HepG2 (cell line): ENCODE results near the gene GOLGA8B. TPM values are rescaled to one million over a fixed set of nuclear protein-coding genes. Genes with fewer than 3 reads are reported as not detected.
"Not testable (repeated sequence)": the region's sequence is repeated elsewhere in the genome, so short reads cannot be mapped to it uniquely, and the experiment has no call there.

Source experiments
- ATAC-seq: fragments of 200-7000 bp; cut with Tn5 transposase; 3 replicates; pipeline ENCODE4 v1.9.1; 2020; ENCODE audit warnings: mild to moderate bottlenecking, moderate library complexity
- BruUV-seq: library from RNA; stranded (reverse); fragments of 400-500 nt; replicated peaks from 2 replicates; lab custom pipeline; 2021; lab: Mats Ljungman, UMichigan
- CTCF ChIA-PET: fragments of 300-600 bp; formaldehyde crosslinking; extraction: SDS; loops from one replicate; lab custom pipeline; 2021; ENCODE audit warnings: low total read pairs, inconsistent platforms, low intra/inter-chr PET ratio; lab: Yijun Ruan, JAX
- POLR2A ChIA-PET: fragments of 350-600 bp; sonication (Branson Sonifier 250); formaldehyde crosslinking; loops from one replicate; lab custom pipeline; 2020; ENCODE audit warnings: antibody characterized with exemption, inconsistent platforms; lab: Yijun Ruan, JAX
- DNase-seq: peaks from one replicate; pipeline ENCODE4 v3.0.0-alpha.2; 2015; ENCODE audit warnings: low spot score
- FAIRE-seq: peaks from 3 replicates; lab custom pipeline; 2011; peaks lifted over from hg19 to GRCh38; lab: Jason Lieb, UNC
- H2AFZ ChIP-seq: one replicate; pipeline ENCODE4 v1.6.1; 2011; ENCODE audit warnings: low read length, inconsistent platforms
- H3K27ac ChIP-seq: fragments of 300-600 bp; 3 replicates; pipeline ENCODE4 v1.8.0; 2011; ENCODE audit warnings: mixed run types, mild to moderate bottlenecking, mixed read lengths, low read length, inconsistent platforms; ENCODE audit not compliant: insufficient read depth; ENCODE audit errors: extremely low read length
- H3K27me3 ChIP-seq, 2 experiments: fragments of 200-600 bp in 1 of 2; 2 replicates in 1 of 2; 3 replicates in 1 of 2; pipeline versions ENCODE4 v1.6.0 to v1.8.0; 2011; ENCODE audit warnings: low read length in 2 of 2, mild to moderate bottlenecking in 2 of 2, moderate library complexity in 2 of 2, inconsistent platforms in 1 of 2; ENCODE audit not compliant: insufficient read depth in 2 of 2, control insufficient read depth in 1 of 2
- H3K36me3 ChIP-seq, 2 experiments: fragments of 200-600 bp in 1 of 2; replicated peaks in 1 of 2; 2 replicates in 1 of 2; 3 replicates in 1 of 2; pipeline versions ENCODE4 v1.5.1 to v1.8.0; 2011; ENCODE audit warnings: low read length in 2 of 2, inconsistent platforms in 1 of 2; ENCODE audit not compliant: insufficient read depth in 2 of 2, control insufficient read depth in 1 of 2
- H3K4me1 ChIP-seq: 2 replicates; pipeline ENCODE4 v1.5.1; 2012; ENCODE audit warnings: low read length, inconsistent platforms; ENCODE audit not compliant: insufficient read depth
- H3K4me2 ChIP-seq: 2 replicates; pipeline ENCODE4 v1.6.0; 2011; ENCODE audit warnings: low read depth, low read length, inconsistent platforms
- H3K4me3 ChIP-seq, 3 experiments: fragments of 200-600 bp in 1 of 3; sonication (generic), shearing (Covaris generic) in 1 of 3; replicated peaks in 1 of 3; 2 replicates each; pipeline ENCODE4 v1.5.1; 2011 to 2016; ENCODE audit warnings: low read length in 3 of 3, inconsistent platforms in 2 of 3, low read depth in 2 of 3, mild to moderate bottlenecking in 2 of 3, control low read depth in 1 of 3, mixed read lengths in 1 of 3; ENCODE audit not compliant: insufficient read depth in 1 of 3
- H3K79me2 ChIP-seq: one replicate; pipeline ENCODE4 v1.6.1; 2011; ENCODE audit warnings: low read length, inconsistent platforms; ENCODE audit not compliant: insufficient read depth
- H3K9ac ChIP-seq: 2 replicates; pipeline ENCODE4 v1.6.0; 2011; ENCODE audit warnings: mild to moderate bottlenecking, low read depth, low read length, inconsistent platforms; ENCODE audit not compliant: insufficient read depth
- H3K9me3 ChIP-seq: 2 replicates; pipeline ENCODE4 v1.5.1; 2012; ENCODE audit warnings: mild to moderate bottlenecking, low read length
- H4K20me1 ChIP-seq: 2 replicates; pipeline ENCODE4 v1.6.0; 2011; ENCODE audit warnings: inconsistent platforms, mild to moderate bottlenecking, low read length, moderate library complexity; ENCODE audit not compliant: insufficient read depth
- BCL6 ChIP-seq: IDR thresholded peaks from 2 replicates; pipeline ENCODE4 v1.6.1; 2016; ENCODE audit warnings: missing genetic modification reagents, missing compliant biosample characterization
- ETV5 ChIP-seq: IDR thresholded peaks from 2 replicates; pipeline ENCODE4 v1.6.1; 2018; ENCODE audit warnings: missing biosample characterization, missing genetic modification reagents, inconsistent platforms, borderline replicate concordance
- FOSL2 ChIP-seq: sonication (generic); formaldehyde crosslinking; IDR thresholded peaks from 2 replicates; pipeline ENCODE4 v1.4.0; 2020; ENCODE audit warnings: missing genetic modification reagents
- FOXA1 ChIP-seq, 2 experiments: fragments of 450-650 bp in 1 of 2; sonication (generic) in 1 of 2; formaldehyde crosslinking in 1 of 2; IDR thresholded peaks; 2 replicates each; pipeline versions ENCODE4 v1.4.0 to v1.6.1; 2016 to 2020; ENCODE audit warnings: missing genetic modification reagents in 1 of 2
- MIXL1 ChIP-seq: IDR thresholded peaks from 2 replicates; pipeline ENCODE4 v1.6.1; 2016
- SALL1 ChIP-seq: sonication (generic); formaldehyde crosslinking; IDR thresholded peaks from 2 replicates; pipeline ENCODE4 v1.8.0; 2022; ENCODE audit warnings: mild to moderate bottlenecking, missing genetic modification reagents
- SOX6 ChIP-seq, 2 experiments: fragments of 450-650 bp in 1 of 2; sonication (generic) in 1 of 2; formaldehyde crosslinking in 1 of 2; IDR thresholded peaks; 2 replicates each; pipeline versions ENCODE4 v1.4.0 to v1.6.1; 2017 to 2020; ENCODE audit warnings: antibody characterized with exemption in 1 of 2, mild to moderate bottlenecking in 1 of 2, missing genetic modification reagents in 1 of 2
- TBX2 ChIP-seq: sonication (generic); formaldehyde crosslinking; IDR thresholded peaks from 2 replicates; pipeline ENCODE4 v1.5.0; 2020; ENCODE audit warnings: missing genetic modification reagents, mild to moderate bottlenecking, borderline replicate concordance
- ZNF644 ChIP-seq: IDR thresholded peaks from 2 replicates; pipeline ENCODE4 v1.6.1; 2016; ENCODE audit warnings: low read depth
- WGBS: methylation state at CpG from one replicate; pipeline ENCODE4 v1.1.6; 2017; ENCODE audit warnings: low lambda C conversion rate; 5-methylcytosine and 5-hydroxymethylcytosine counted together
- in situ Hi-C: cut with HindIII; loops from 2 replicates; pipeline ENCODE4 v1.10.0; 2017; ENCODE audit warnings: low pct_unique_long_range_greater_than_20kb; ENCODE audit not compliant: extremely low pct_ligation_motif_present
- intact Hi-C: fragments of 100-400 bp; cut with micrococcal nuclease; formaldehyde crosslinking; loops from one replicate; pipeline ENCODE4 v1.10.0; 2022; ENCODE audit not compliant: unreplicated experiment
- polyA plus RNA-seq, 8 experiments: library from polyadenylated mRNA; depleted of rRNA in 3 of 8; stranded (reverse) in 7 of 8; unstranded in 1 of 8; fragments of >200 nt; fragmentation: Illumina TruSeq in 4 of 8; extraction: Trizol in 4 of 8; gene quantifications; 2 replicates each; pipeline versions ENCODE4 v1.2.1 to v1.2.3, GENCODE V29; 2011 to 2016; ENCODE audit warnings: low read depth in 4 of 8, missing spikeins in 1 of 8, mixed read lengths in 1 of 8; ENCODE audit not compliant: insufficient read depth in 1 of 8
- total RNA-seq, 5 experiments: library from RNA; depleted of rRNA; stranded (reverse); fragments of >200 nt; fragmentation: Illumina TruSeq; extraction: Trizol; gene quantifications; 2 replicates each; pipeline ENCODE4 v1.2.3, GENCODE V29; 2016; ENCODE audit warnings: low read depth in 1 of 5
- TF ChIP-seq, protein P1 (sequence below): sonication (generic); formaldehyde crosslinking; conservative IDR thresholded peaks from 2 replicates; pipeline ENCODE4 v1.4.0; 2020; ENCODE audit warnings: mild to moderate bottlenecking, missing genetic modification reagents, moderate library complexity
- TF ChIP-seq, protein P2 (sequence below): sonication (generic); IDR thresholded peaks from 2 replicates; pipeline ENCODE4 v1.6.1; 2016; ENCODE audit warnings: low read depth, borderline replicate concordance

Gene GOLGA8B
- total and polyA plus RNA-seq, 2 of the 13 experiments (the other 11 are each of a cell fraction or from before 2014, with no cell fraction given): 38.8 to 89.0 TPM

DNA sequence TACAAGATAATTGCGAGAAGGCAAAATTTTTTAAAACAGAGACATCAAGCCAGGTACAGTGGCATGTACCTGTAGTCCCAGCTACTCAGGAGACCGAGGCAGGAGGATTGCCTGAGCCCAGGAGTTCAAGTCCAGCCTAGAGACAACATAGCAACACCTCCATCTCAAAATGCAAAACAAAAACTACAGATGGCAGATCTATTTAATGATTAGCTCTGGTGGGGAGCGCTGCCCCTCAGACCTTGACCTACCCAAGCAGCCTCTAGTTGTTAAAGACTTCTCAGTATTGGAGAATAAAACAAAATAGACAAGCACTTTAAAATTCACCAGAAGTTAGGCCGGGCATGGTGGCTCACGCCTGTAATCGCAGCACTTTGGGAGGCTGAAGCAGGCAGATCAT is 10.5 kb downstream of the GOLGA8B start:
- H2AFZ ChIP-seq, H3K27me3 ChIP-seq, H3K27ac ChIP-seq, H3K4me2 ChIP-seq, intact Hi-C loops, FAIRE-seq, H3K9me3 ChIP-seq, POLR2A ChIA-PET, in situ Hi-C loops, H3K9ac ChIP-seq, DNase-seq, H4K20me1 ChIP-seq, CTCF ChIA-PET, BruUV-seq, H3K4me3 ChIP-seq, H3K36me3 ChIP-seq: not testable (repeated sequence)
- ATAC-seq: peak; percentile 29; the same call in 1 of the 3 replicates
- WGBS: 72% methylated on average over 6 of the region's 6 CpGs
- Histone ChIP-seq H3K4me1 (peaks cover 24% of the 10 kb centered on the region), H3K79me2 (peaks cover 34% of the 10 kb centered on the region)

DNA sequence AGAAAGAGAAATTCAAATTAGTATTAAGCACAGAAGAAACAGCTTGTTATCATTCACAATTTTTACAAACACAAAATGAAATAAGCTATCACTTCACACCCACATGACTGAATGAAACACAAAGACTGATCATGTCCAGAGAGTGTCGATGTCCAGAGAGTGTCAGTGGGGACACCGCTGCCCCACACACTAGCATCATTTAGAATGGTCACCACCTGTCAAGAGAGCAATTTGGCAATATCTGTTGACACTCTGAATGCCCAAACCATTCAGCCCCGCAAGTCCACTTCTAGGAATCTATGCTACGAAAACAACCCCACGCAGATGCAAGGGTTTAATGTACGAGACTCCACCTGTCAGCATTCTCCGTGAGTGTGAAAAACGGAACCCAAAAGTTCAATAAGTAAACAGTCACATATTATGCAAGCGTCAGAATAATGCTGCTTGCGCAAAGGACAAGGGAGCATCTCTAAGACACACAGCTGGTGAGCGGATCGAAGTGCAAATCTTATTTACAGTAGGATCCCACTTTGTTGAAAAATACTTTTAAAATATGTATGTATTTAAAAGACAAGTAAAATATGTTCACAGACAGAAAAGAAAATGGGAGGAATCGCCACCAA is 11.3 kb downstream of the GOLGA8B start:
- Histone ChIP-seq H3K4me1 (peaks cover 16% of the 10 kb centered on the region), H3K4me2 (peak overlapping the region; percentile 47; the same call in 1 of the 2 replicates), H3K79me2 (peaks cover 30% of the 10 kb centered on the region)
- H4K20me1 ChIP-seq; POLR2A ChIA-PET; H3K4me3 ChIP-seq; intact Hi-C loops; BruUV-seq; H3K9me3 ChIP-seq; H3K36me3 ChIP-seq; FAIRE-seq; H3K27me3 ChIP-seq; in situ Hi-C loops; H3K27ac ChIP-seq; H2AFZ ChIP-seq; CTCF ChIA-PET; H3K9ac ChIP-seq; TF ChIP-seq SOX6, FOXA1 (IDR thresholded peaks at IDR 0.05): not testable (repeated sequence)
- WGBS: 6% methylated on average over 11 of the region's 13 CpGs
- DNase-seq (peak; percentile 42), ATAC-seq (peak; percentile 59)
- peak; percentile 29; the same call in 1 of the 2 replicates for TF ChIP-seq ETV5 (CRISPR knock-in tag)
- peak; percentile 54 for TF ChIP-seq TBX2 (CRISPR knock-in tag)
- peak; percentile 74 for TF ChIP-seq SOX6 (CRISPR knock-in tag; IDR thresholded peaks at IDR 0.05)
- TF ChIP-seq, protein P1, sequence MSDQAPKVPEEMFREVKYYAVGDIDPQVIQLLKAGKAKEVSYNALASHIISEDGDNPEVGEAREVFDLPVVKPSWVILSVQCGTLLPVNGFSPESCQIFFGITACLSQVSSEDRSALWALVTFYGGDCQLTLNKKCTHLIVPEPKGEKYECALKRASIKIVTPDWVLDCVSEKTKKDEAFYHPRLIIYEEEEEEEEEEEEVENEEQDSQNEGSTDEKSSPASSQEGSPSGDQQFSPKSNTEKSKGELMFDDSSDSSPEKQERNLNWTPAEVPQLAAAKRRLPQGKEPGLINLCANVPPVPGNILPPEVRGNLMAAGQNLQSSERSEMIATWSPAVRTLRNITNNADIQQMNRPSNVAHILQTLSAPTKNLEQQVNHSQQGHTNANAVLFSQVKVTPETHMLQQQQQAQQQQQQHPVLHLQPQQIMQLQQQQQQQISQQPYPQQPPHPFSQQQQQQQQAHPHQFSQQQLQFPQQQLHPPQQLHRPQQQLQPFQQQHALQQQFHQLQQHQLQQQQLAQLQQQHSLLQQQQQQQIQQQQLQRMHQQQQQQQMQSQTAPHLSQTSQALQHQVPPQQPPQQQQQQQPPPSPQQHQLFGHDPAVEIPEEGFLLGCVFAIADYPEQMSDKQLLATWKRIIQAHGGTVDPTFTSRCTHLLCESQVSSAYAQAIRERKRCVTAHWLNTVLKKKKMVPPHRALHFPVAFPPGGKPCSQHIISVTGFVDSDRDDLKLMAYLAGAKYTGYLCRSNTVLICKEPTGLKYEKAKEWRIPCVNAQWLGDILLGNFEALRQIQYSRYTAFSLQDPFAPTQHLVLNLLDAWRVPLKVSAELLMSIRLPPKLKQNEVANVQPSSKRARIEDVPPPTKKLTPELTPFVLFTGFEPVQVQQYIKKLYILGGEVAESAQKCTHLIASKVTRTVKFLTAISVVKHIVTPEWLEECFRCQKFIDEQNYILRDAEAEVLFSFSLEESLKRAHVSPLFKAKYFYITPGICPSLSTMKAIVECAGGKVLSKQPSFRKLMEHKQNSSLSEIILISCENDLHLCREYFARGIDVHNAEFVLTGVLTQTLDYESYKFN (CRISPR knock-in tag): peak; percentile 39
- 0 out of 2 replicates have a peak, but pooled peaks have one; percentile 21 for TF ChIP-seq ZNF644 (CRISPR knock-in tag)
- TF ChIP-seq FOSL2 (CRISPR knock-in tag): peak; percentile 37; the same call in 1 of the 2 replicates
- peak; percentile 55 for TF ChIP-seq FOXA1 (CRISPR knock-in tag; IDR thresholded peaks at IDR 0.05)
- TF ChIP-seq, protein P2, sequence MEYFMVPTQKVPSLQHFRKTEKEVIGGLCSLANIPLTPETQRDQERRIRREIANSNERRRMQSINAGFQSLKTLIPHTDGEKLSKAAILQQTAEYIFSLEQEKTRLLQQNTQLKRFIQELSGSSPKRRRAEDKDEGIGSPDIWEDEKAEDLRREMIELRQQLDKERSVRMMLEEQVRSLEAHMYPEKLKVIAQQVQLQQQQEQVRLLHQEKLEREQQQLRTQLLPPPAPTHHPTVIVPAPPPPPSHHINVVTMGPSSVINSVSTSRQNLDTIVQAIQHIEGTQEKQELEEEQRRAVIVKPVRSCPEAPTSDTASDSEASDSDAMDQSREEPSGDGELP: peak; percentile 83
- peak; percentile 22; the same call in 1 of the 2 replicates for TF ChIP-seq MIXL1
- peak; percentile 91 for TF ChIP-seq BCL6 (CRISPR knock-in tag)
- TF ChIP-seq SALL1: peak; percentile 44; the same call in 1 of the 2 replicates
